HepG2 (cell line): ENCODE measurements around the gene ZC3H18. TPM values are rescaled to one million over a fixed set of nuclear protein-coding genes. Genes with fewer than 3 reads are reported as not detected.

Experiments used
- ATAC-seq: fragments of 200-7000 bp; cut with Tn5 transposase; 3 replicates; pipeline ENCODE4 v1.9.1; 2020; ENCODE audit warnings: mild to moderate bottlenecking, moderate library complexity
- BruUV-seq: library from RNA; stranded (reverse); fragments of 400-500 nt; replicated peaks from 2 replicates; lab custom pipeline; 2021; lab: Mats Ljungman, UMichigan
- CTCF ChIA-PET: fragments of 300-600 bp; formaldehyde crosslinking; extraction: SDS; loops from one replicate; lab custom pipeline; 2021; ENCODE audit warnings: low total read pairs, inconsistent platforms, low intra/inter-chr PET ratio; lab: Yijun Ruan, JAX
- POLR2A ChIA-PET: fragments of 350-600 bp; sonication (Branson Sonifier 250); formaldehyde crosslinking; loops from one replicate; lab custom pipeline; 2020; ENCODE audit warnings: antibody characterized with exemption, inconsistent platforms; lab: Yijun Ruan, JAX
- DNase-seq: peaks from one replicate; pipeline ENCODE4 v3.0.0-alpha.2; 2015; ENCODE audit warnings: low spot score
- FAIRE-seq: peaks from 3 replicates; lab custom pipeline; 2011; peaks lifted over from hg19 to GRCh38; lab: Jason Lieb, UNC
- H2AFZ ChIP-seq: one replicate; pipeline ENCODE4 v1.6.1; 2011; ENCODE audit warnings: low read length, inconsistent platforms
- H3K27ac ChIP-seq: fragments of 300-600 bp; 3 replicates; pipeline ENCODE4 v1.8.0; 2011; ENCODE audit warnings: mixed run types, mild to moderate bottlenecking, mixed read lengths, low read length, inconsistent platforms; ENCODE audit not compliant: insufficient read depth; ENCODE audit errors: extremely low read length
- H3K27me3 ChIP-seq, 2 experiments: fragments of 200-600 bp in 1 of 2; 2 replicates in 1 of 2; 3 replicates in 1 of 2; pipeline versions ENCODE4 v1.6.0 to v1.8.0; 2011; ENCODE audit warnings: low read length in 2 of 2, mild to moderate bottlenecking in 2 of 2, moderate library complexity in 2 of 2, inconsistent platforms in 1 of 2; ENCODE audit not compliant: insufficient read depth in 2 of 2, control insufficient read depth in 1 of 2
- H3K36me3 ChIP-seq, 2 experiments: fragments of 200-600 bp in 1 of 2; replicated peaks in 1 of 2; 2 replicates in 1 of 2; 3 replicates in 1 of 2; pipeline versions ENCODE4 v1.5.1 to v1.8.0; 2011; ENCODE audit warnings: low read length in 2 of 2, inconsistent platforms in 1 of 2; ENCODE audit not compliant: insufficient read depth in 2 of 2, control insufficient read depth in 1 of 2
- H3K4me1 ChIP-seq: 2 replicates; pipeline ENCODE4 v1.5.1; 2012; ENCODE audit warnings: low read length, inconsistent platforms; ENCODE audit not compliant: insufficient read depth
- H3K4me2 ChIP-seq: 2 replicates; pipeline ENCODE4 v1.6.0; 2011; ENCODE audit warnings: low read depth, low read length, inconsistent platforms
- H3K4me3 ChIP-seq, 3 experiments: fragments of 200-600 bp in 1 of 3; sonication (generic), shearing (Covaris generic) in 1 of 3; replicated peaks in 1 of 3; 2 replicates each; pipeline ENCODE4 v1.5.1; 2011 to 2016; ENCODE audit warnings: low read length in 3 of 3, inconsistent platforms in 2 of 3, low read depth in 2 of 3, mild to moderate bottlenecking in 2 of 3, control low read depth in 1 of 3, mixed read lengths in 1 of 3; ENCODE audit not compliant: insufficient read depth in 1 of 3
- H3K79me2 ChIP-seq: one replicate; pipeline ENCODE4 v1.6.1; 2011; ENCODE audit warnings: low read length, inconsistent platforms; ENCODE audit not compliant: insufficient read depth
- H3K9ac ChIP-seq: 2 replicates; pipeline ENCODE4 v1.6.0; 2011; ENCODE audit warnings: mild to moderate bottlenecking, low read depth, low read length, inconsistent platforms; ENCODE audit not compliant: insufficient read depth
- H3K9me3 ChIP-seq: 2 replicates; pipeline ENCODE4 v1.5.1; 2012; ENCODE audit warnings: mild to moderate bottlenecking, low read length
- H4K20me1 ChIP-seq: 2 replicates; pipeline ENCODE4 v1.6.0; 2011; ENCODE audit warnings: inconsistent platforms, mild to moderate bottlenecking, low read length, moderate library complexity; ENCODE audit not compliant: insufficient read depth
- ETV5 ChIP-seq: IDR thresholded peaks from 2 replicates; pipeline ENCODE4 v1.6.1; 2018; ENCODE audit warnings: missing biosample characterization, missing genetic modification reagents, inconsistent platforms, borderline replicate concordance
- IKZF5 ChIP-seq: IDR thresholded peaks from 2 replicates; pipeline ENCODE4 v1.6.1; 2018; ENCODE audit warnings: missing genetic modification reagents, mild to moderate bottlenecking, missing compliant biosample characterization
- MED1 ChIP-seq: sonication (generic); formaldehyde crosslinking; IDR thresholded peaks from 2 replicates; pipeline ENCODE4 v1.4.0; 2020; ENCODE audit warnings: missing genetic modification reagents
- NR2F6 ChIP-seq, 2 experiments: IDR thresholded peaks; 2 replicates each; pipeline ENCODE4 v1.6.1; 2016; ENCODE audit warnings: antibody characterized with exemption in 1 of 2, mild to moderate bottlenecking in 1 of 2
- SPEN ChIP-seq: sonication (generic); formaldehyde crosslinking; IDR thresholded peaks from 2 replicates; pipeline ENCODE4 v1.5.1; 2020; ENCODE audit warnings: low read depth, mild to moderate bottlenecking, missing genetic modification reagents
- ZBTB3 ChIP-seq: sonication (generic); formaldehyde crosslinking; IDR thresholded peaks from 2 replicates; pipeline ENCODE4 v1.4.0; 2020; ENCODE audit warnings: low read depth, mild to moderate bottlenecking, moderate library complexity, missing genetic modification reagents, borderline replicate concordance
- ZBTB38 ChIP-seq: sonication (generic); formaldehyde crosslinking; IDR thresholded peaks from 2 replicates; pipeline ENCODE4 v1.5.1; 2020; ENCODE audit warnings: mild to moderate bottlenecking, missing genetic modification reagents
- ZFP82 ChIP-seq: sonication (generic); formaldehyde crosslinking; IDR thresholded peaks from 2 replicates; pipeline ENCODE4 v1.5.1; 2020; ENCODE audit warnings: mild to moderate bottlenecking, missing genetic modification reagents, borderline replicate concordance
- ZMYM2 ChIP-seq: sonication (generic); formaldehyde crosslinking; IDR thresholded peaks from 2 replicates; pipeline ENCODE4 v1.8.0; 2022; ENCODE audit warnings: mild to moderate bottlenecking, missing genetic modification reagents
- ZNF263 ChIP-seq: sonication (generic); formaldehyde crosslinking; IDR thresholded peaks from 2 replicates; pipeline ENCODE4 v1.4.0; 2020; ENCODE audit warnings: missing genetic modification reagents
- ZNF430 ChIP-seq: sonication (generic); formaldehyde crosslinking; IDR thresholded peaks from 2 replicates; pipeline ENCODE4 v1.9.0; 2021; ENCODE audit warnings: mild to moderate bottlenecking, missing genetic modification reagents
- ZNF460 ChIP-seq: sonication (generic); formaldehyde crosslinking; IDR thresholded peaks from 2 replicates; pipeline ENCODE4 v1.5.1; 2020; ENCODE audit warnings: missing genetic modification reagents, mild to moderate bottlenecking, borderline replicate concordance
- ZNF770 ChIP-seq: sonication (generic); formaldehyde crosslinking; IDR thresholded peaks from 2 replicates; pipeline ENCODE4 v1.5.0; 2020; ENCODE audit warnings: mild to moderate bottlenecking, missing genetic modification reagents
- ZXDC ChIP-seq: sonication (generic); formaldehyde crosslinking; IDR thresholded peaks from 2 replicates; pipeline ENCODE4 v1.5.0; 2020; ENCODE audit warnings: mild to moderate bottlenecking, missing genetic modification reagents
- WGBS: methylation state at CpG from one replicate; pipeline ENCODE4 v1.1.6; 2017; ENCODE audit warnings: low lambda C conversion rate; 5-methylcytosine and 5-hydroxymethylcytosine counted together
- in situ Hi-C: cut with HindIII; loops from 2 replicates; pipeline ENCODE4 v1.10.0; 2017; ENCODE audit warnings: low pct_unique_long_range_greater_than_20kb; ENCODE audit not compliant: extremely low pct_ligation_motif_present
- intact Hi-C: fragments of 100-400 bp; cut with micrococcal nuclease; formaldehyde crosslinking; loops from one replicate; pipeline ENCODE4 v1.10.0; 2022; ENCODE audit not compliant: unreplicated experiment
- polyA plus RNA-seq, 8 experiments: library from polyadenylated mRNA; depleted of rRNA in 3 of 8; stranded (reverse) in 7 of 8; unstranded in 1 of 8; fragments of >200 nt; fragmentation: Illumina TruSeq in 4 of 8; extraction: Trizol in 4 of 8; gene quantifications; 2 replicates each; pipeline versions ENCODE4 v1.2.1 to v1.2.3, GENCODE V29; 2011 to 2016; ENCODE audit warnings: low read depth in 4 of 8, missing spikeins in 1 of 8, mixed read lengths in 1 of 8; ENCODE audit not compliant: insufficient read depth in 1 of 8
- total RNA-seq, 5 experiments: library from RNA; depleted of rRNA; stranded (reverse); fragments of >200 nt; fragmentation: Illumina TruSeq; extraction: Trizol; gene quantifications; 2 replicates each; pipeline ENCODE4 v1.2.3, GENCODE V29; 2016; ENCODE audit warnings: low read depth in 1 of 5

ZC3H18 gene
- total and polyA plus RNA-seq, 2 of the 13 experiments (the other 11 are each of a cell fraction or from before 2014, with no cell fraction given): 11.2 to 27.4 TPM

- CTCF ChIA-PET: no interaction called here
Measured at GRCh38 chr16:88619859-88620815, 49.9 kb downstream of the ZC3H18 start.

More at GRCh38 chr16:88619859-88620815, 49.9 kb downstream of the ZC3H18 start:
- DNase-seq (no peak), ATAC-seq (no peak), FAIRE-seq (peak; percentile 52)
- in situ Hi-C loops: no loop called here
- peaks cover 36% of the 10 kb centered on the region for H3K4me1 ChIP-seq
- no peak overlapping the region for H3K4me3 ChIP-seq
- H4K20me1 ChIP-seq: peaks cover 8% of the 10 kb centered on the region; the same call in 1 of the 2 replicates
- H3K27me3 ChIP-seq: no peaks in the 10 kb centered on the region
- intact Hi-C loops: no loop called here
- peaks cover 34 to 55% of the 10 kb centered on the region in 2 experiments for H3K36me3 ChIP-seq
- peak overlapping the region; percentile 65 for H3K27ac ChIP-seq
- H3K4me2 ChIP-seq: no peak overlapping the region
- TF ChIP-seq ZMYM2 (CRISPR knock-in tag) (0 out of 2 replicates have a peak, but pooled peaks have one; percentile 9), ZNF263 (CRISPR knock-in tag) (0 out of 2 replicates have a peak, but pooled peaks have one; percentile 29), ZNF770 (peak; percentile 59; the same call in 1 of the 2 replicates), ZFP82 (CRISPR knock-in tag) (no peak), ZNF430 (CRISPR knock-in tag) (0 out of 2 replicates have a peak, but pooled peaks have one; percentile 36), ZXDC (CRISPR knock-in tag) (peak; percentile 24; the same call in 1 of the 2 replicates), IKZF5 (CRISPR knock-in tag) (0 out of 2 replicates have a peak, but pooled peaks have one; percentile 7), NR2F6 (IDR thresholded peaks at IDR 0.05) (no peak), NR2F6 (CRISPR knock-in tag; IDR thresholded peaks at IDR 0.05) (no peak), ETV5 (CRISPR knock-in tag) (0 out of 2 replicates have a peak, but pooled peaks have one; percentile 21), MED1 (0 out of 2 replicates have a peak, but pooled peaks have one; percentile 17), ZBTB38 (CRISPR knock-in tag) (peak; percentile 81), ZBTB3 (no peak), SPEN (CRISPR knock-in tag) (0 out of 2 replicates have a peak, but pooled peaks have one; percentile 28), ZNF460 (peak; percentile 33; the same call in 1 of the 2 replicates)
- no peaks in the 10 kb centered on the region for H3K9me3 ChIP-seq
- H3K79me2 ChIP-seq: peaks cover 15% of the 10 kb centered on the region
- no TSS peak for BruUV-seq
- POLR2A ChIA-PET: interaction anchor here (0.7 to 2.7 kb wide), 2 partner anchors 30 to 50 kb away, joined by 3 to 16 read pairs; partner anchors contain the start of gene ZC3H18
- no peak overlapping the region for H3K9ac ChIP-seq
- WGBS: 94% methylated on average over 14 of the region's 14 CpGs
- no peak overlapping the region for H2AFZ ChIP-seq
